NCI-H2171 treated with DMSO at 0.1 percent for 48 hours (cell line): Measurements from ENCODE around the gene SLBP.
"Not testable (repeated sequence)": the region's sequence is repeated elsewhere in the genome, so short reads cannot be mapped to it uniquely, and the experiment has no call there.

Experiments
- DNase-seq: peaks from one replicate; lab custom pipeline; 2025; lab: John Stamatoyannopoulos, UW

SLBP gene

GRCh38 chr4:1674682-1675081 is 37.4 kb downstream of the SLBP start:
- DNase-seq, result no peak

- DNase-seq, result no peak
Measured at GRCh38 chr4:1673671-1674070, 38.4 kb downstream of the SLBP start.

GRCh38 chr4:1671011-1671410 is 41.1 kb downstream of the SLBP start:
- DNase-seq, result not testable (repeated sequence)

- DNase-seq, result no peak
Measured at GRCh38 chr4:1670279-1670678, 41.8 kb downstream of the SLBP start.

- no peak for DNase-seq
Measured at GRCh38 chr4:1669850-1670249, 42.3 kb downstream of the SLBP start.

- no peak for DNase-seq
Measured at GRCh38 chr4:1669270-1669669, 42.8 kb downstream of the SLBP start.

GRCh38 chr4:1668488-1668840 is 43.7 kb downstream of the SLBP start:
- no peak for DNase-seq

GRCh38 chr4:1667273-1667672 is 44.8 kb downstream of the SLBP start:
- DNase-seq, result no peak

- no peak for DNase-seq
Measured at GRCh38 chr4:1666391-1666790, 45.7 kb downstream of the SLBP start.

- DNase-seq, result no peak
Measured at GRCh38 chr4:1664141-1664540, 48.0 kb downstream of the SLBP start.

GRCh38 chr4:1663549-1663948 is 48.6 kb downstream of the SLBP start:
- DNase-seq, result no peak

GRCh38 chr4:1661695-1662094 is 50.4 kb downstream of the SLBP start:
- DNase-seq, result no peak

GRCh38 chr4:1660948-1661677 is 51.0 kb downstream of the SLBP start:
- DNase-seq, result peak; percentile 28

GRCh38 chr4:1659104-1660043 is 52.7 kb downstream of the SLBP start:
- DNase-seq, result no peak

- DNase-seq, result no peak
Measured at GRCh38 chr4:1658581-1658980, 53.5 kb downstream of the SLBP start.

GRCh38 chr4:1658146-1658545 is 54.0 kb downstream of the SLBP start:
- no peak for DNase-seq

- DNase-seq, result no peak
Measured at GRCh38 chr4:1656986-1657385, 55.1 kb downstream of the SLBP start.

- DNase-seq, result no peak
Measured at GRCh38 chr4:1656132-1656531, 56.0 kb downstream of the SLBP start.

GRCh38 chr4:1655676-1656075 is 56.4 kb downstream of the SLBP start:
- DNase-seq, result no peak

- no peak for DNase-seq
Measured at GRCh38 chr4:1655081-1655480, 57.0 kb downstream of the SLBP start.

- DNase-seq, result no peak
Measured at GRCh38 chr4:1654216-1654955, 57.7 kb downstream of the SLBP start.

GRCh38 chr4:1653776-1654175 is 58.3 kb downstream of the SLBP start:
- no peak for DNase-seq

- no peak for DNase-seq
Measured at GRCh38 chr4:1652088-1652487, 60.0 kb downstream of the SLBP start.
